K562 (cell line): Measurements from ENCODE around the gene PRPSAP1. TPM values are rescaled to one million over a fixed set of nuclear protein-coding genes. Genes with fewer than 3 reads are reported as not detected.

Source experiments
- ATAC-seq: fragments of 200-7000 bp; cut with Tn5 transposase; 3 replicates; pipeline ENCODE4 v1.9.1; 2020; ENCODE audit warnings: moderate library complexity
- BruUV-seq: library from RNA; stranded (reverse); fragments of 400-500 nt; replicated peaks from 2 replicates; lab custom pipeline; 2021; lab: Mats Ljungman, UMichigan
- CTCF ChIA-PET: fragments of 300-600 bp; formaldehyde crosslinking; extraction: SDS; loops from one replicate; lab custom pipeline; 2021; ENCODE audit warnings: low intra/inter-chr PET ratio; lab: Yijun Ruan, JAX
- POLR2A ChIA-PET: fragments of 300-600, 350-650 bp; sonication (Branson Sonifier 250); formaldehyde crosslinking; extraction: SDS; loops from one replicate; lab custom pipeline; 2021; ENCODE audit warnings: antibody characterized with exemption, inconsistent platforms; lab: Yijun Ruan, JAX
- DNase-seq, 4 experiments: peaks; one replicate each; pipeline versions ENCODE4 v3.0.0 to v3.0.0-alpha.2; 2011 to 2018; ENCODE audit warnings: low spot score in 3 of 4, mixed read lengths in 3 of 4; ENCODE audit errors: extremely low read depth in 1 of 4
- FAIRE-seq: peaks from 2 replicates; lab custom pipeline; 2011; peaks lifted over from hg19 to GRCh38; lab: Jason Lieb, UNC
- H2AFZ ChIP-seq: 2 replicates; pipeline ENCODE4 v1.6.0; 2011; ENCODE audit warnings: low read depth, low read length, control low read depth, inconsistent platforms
- H3K27ac ChIP-seq: fragments of 200-600 bp; 3 replicates; pipeline ENCODE4 v1.8.0; 2011; ENCODE audit warnings: low read depth, mild to moderate bottlenecking, control low read depth, inconsistent platforms, low read length, moderate library complexity, mixed read lengths; ENCODE audit errors: extremely low read depth
- H3K27me3 ChIP-seq, 2 experiments: fragments of 300-600 bp in 1 of 2; 2 replicates in 1 of 2; 3 replicates in 1 of 2; pipeline versions ENCODE4 v1.6.0 to v1.8.0; 2011; ENCODE audit warnings: inconsistent platforms in 2 of 2, low read length in 2 of 2, mild to moderate bottlenecking in 1 of 2, mixed read lengths in 1 of 2, moderate library complexity in 1 of 2; ENCODE audit not compliant: control insufficient read depth in 2 of 2, insufficient read depth in 2 of 2
- H3K36me3 ChIP-seq: fragments of 300-600 bp; 3 replicates; pipeline ENCODE4 v1.8.0; 2011; ENCODE audit warnings: mild to moderate bottlenecking, low read length, inconsistent platforms; ENCODE audit not compliant: control insufficient read depth, insufficient read depth
- H3K4me1 ChIP-seq, 2 experiments: fragments of 200-600 bp in 1 of 2; replicated peaks in 1 of 2; 2 replicates in 1 of 2; 3 replicates in 1 of 2; pipeline versions ENCODE4 v1.5.1 to v1.8.0; 2011; ENCODE audit warnings: inconsistent platforms in 2 of 2, low read length in 2 of 2, mild to moderate bottlenecking in 1 of 2, mixed read lengths in 1 of 2, moderate library complexity in 1 of 2; ENCODE audit not compliant: control insufficient read depth in 2 of 2, insufficient read depth in 2 of 2
- H3K4me2 ChIP-seq: 2 replicates; pipeline ENCODE4 v1.6.1; 2011; ENCODE audit warnings: low read length, control low read depth, inconsistent platforms, mixed read lengths; ENCODE audit not compliant: insufficient read depth
- H3K4me3 ChIP-seq: fragments of 200-600 bp; sonication (generic), shearing (Covaris generic); 2 replicates; pipeline ENCODE4 v1.5.1; 2016; ENCODE audit warnings: control low read depth, inconsistent platforms
- H3K79me2 ChIP-seq: fragments of 200-600 bp; 3 replicates; pipeline ENCODE4 v1.8.0; 2011; ENCODE audit warnings: low read length, inconsistent platforms; ENCODE audit not compliant: control insufficient read depth, insufficient read depth
- H3K9ac ChIP-seq, 2 experiments: 2 replicates each; pipeline versions ENCODE4 v1.6.0 to v1.6.1; 2011; ENCODE audit warnings: low read depth in 2 of 2, low read length in 2 of 2, control low read depth in 1 of 2, inconsistent platforms in 1 of 2, mild to moderate bottlenecking in 1 of 2, mixed read lengths in 1 of 2; ENCODE audit not compliant: insufficient read depth in 1 of 2
- H3K9me1 ChIP-seq: one replicate; pipeline ENCODE4 v1.6.0; 2011; ENCODE audit warnings: inconsistent platforms, mild to moderate bottlenecking, low read length, moderate library complexity; ENCODE audit not compliant: control insufficient read depth, insufficient read depth
- H3K9me3 ChIP-seq: replicated peaks from 2 replicates; pipeline ENCODE4 v1.5.1; 2011; ENCODE audit warnings: low read depth, low read length, inconsistent platforms; ENCODE audit not compliant: control insufficient read depth, insufficient read depth
- H4K20me1 ChIP-seq: replicated peaks from 2 replicates; pipeline ENCODE4 v1.6.1; 2011; ENCODE audit warnings: low read length, inconsistent platforms, mixed read lengths; ENCODE audit not compliant: control insufficient read depth, insufficient read depth
- CCNT2 ChIP-seq: IDR thresholded peaks from 2 replicates; pipeline ENCODE4 v1.6.1; 2011; ENCODE audit warnings: borderline replicate concordance, low read depth, mild to moderate bottlenecking, moderate library complexity, mixed read lengths, low read length; ENCODE audit not compliant: insufficient read length; ENCODE audit errors: extremely low read depth
- ETS1 ChIP-seq: conservative IDR thresholded peaks from 2 replicates; pipeline ENCODE4 v1.6.1; 2011; ENCODE audit warnings: low read depth, mild to moderate bottlenecking, low read length; ENCODE audit not compliant: control insufficient read depth
- FOXK1 ChIP-seq: sonication (generic); formaldehyde crosslinking; IDR thresholded peaks from 2 replicates; pipeline ENCODE4 v1.8.0; 2022; ENCODE audit warnings: missing genetic modification reagents, mild to moderate bottlenecking, borderline replicate concordance
- MAX ChIP-seq: sonication (generic); formaldehyde crosslinking; IDR thresholded peaks from 2 replicates; pipeline ENCODE4 v1.9.0; 2022; ENCODE audit warnings: mild to moderate bottlenecking, missing genetic modification reagents
- MYNN ChIP-seq, 2 experiments: sonication (generic); formaldehyde crosslinking in 1 of 2; IDR thresholded peaks; 2 replicates each; pipeline versions ENCODE4 v1.5.0 to v1.6.1; 2016 to 2020; ENCODE audit warnings: antibody characterized with exemption in 1 of 2, missing genetic modification reagents in 1 of 2
- PCBP2 ChIP-seq: fragments of 200-400 bp; formaldehyde crosslinking; IDR thresholded peaks from 2 replicates; pipeline ENCODE4 v1.6.1; 2018; ENCODE audit warnings: low read length, low read depth, mild to moderate bottlenecking, moderate library complexity; ENCODE audit not compliant: poor library complexity, severe bottlenecking
- RBM22 ChIP-seq: fragments of 200-400 bp; formaldehyde crosslinking; IDR thresholded peaks from 2 replicates; pipeline ENCODE4 v1.6.1; 2018; ENCODE audit warnings: low read length, low read depth; ENCODE audit not compliant: poor library complexity, severe bottlenecking
- SUPT5H ChIP-seq: fragments of 450-650 bp; IDR thresholded peaks from 2 replicates; pipeline ENCODE4 v1.6.1; 2016
- TARDBP ChIP-seq: fragments of 450-650 bp; IDR thresholded peaks from 2 replicates; pipeline ENCODE4 v1.6.1; 2016
- USF1 ChIP-seq: sonication (generic); formaldehyde crosslinking; IDR thresholded peaks from 2 replicates; pipeline ENCODE4 v1.9.0; 2022; ENCODE audit warnings: mild to moderate bottlenecking, missing genetic modification reagents
- ZBTB7A ChIP-seq: IDR thresholded peaks from 2 replicates; pipeline ENCODE4 v1.6.1; 2011; ENCODE audit warnings: low read depth, mild to moderate bottlenecking, low read length, moderate library complexity, borderline replicate concordance; ENCODE audit not compliant: control insufficient read depth
- ZC3H4 ChIP-seq: sonication (generic); formaldehyde crosslinking; IDR thresholded peaks from 2 replicates; pipeline ENCODE4 v1.9.0; 2021; ENCODE audit warnings: missing genetic modification reagents, borderline replicate concordance
- ZNF561 ChIP-seq: fragments of 450-650 bp; formaldehyde crosslinking; conservative IDR thresholded peaks from 2 replicates; pipeline ENCODE4 v1.4.0; 2020; ENCODE audit warnings: mild to moderate bottlenecking, moderate library complexity
- ZNF639 ChIP-seq, 2 experiments: fragments of 200-800 bp in 1 of 2; sonication (Bioruptor generic) in 1 of 2; sonication (generic) in 1 of 2; formaldehyde crosslinking in 1 of 2; IDR thresholded peaks in 1 of 2; conservative IDR thresholded peaks in 1 of 2; 2 replicates each; pipeline versions ENCODE4 v1.5.0 to v1.6.1; 2016 to 2020; ENCODE audit warnings: missing compliant biosample characterization in 1 of 2, missing genetic modification characterization in 1 of 2, missing genetic modification reagents in 1 of 2
- ZNF830 ChIP-seq: fragments of 250-450 bp; sonication (Bioruptor Pico); IDR thresholded peaks from 2 replicates; pipeline ENCODE4 v1.5.0; 2021; ENCODE audit warnings: mild to moderate bottlenecking
- WGBS: fragments of 100-300 bp; shearing (Covaris generic); methylation state at CpG from one replicate; pipeline ENCODE4 v1.1.6; 2016; ENCODE audit warnings: low coverage, mixed read lengths; ENCODE audit not compliant: insufficient coverage; ENCODE audit errors: missing lambda C conversion rate; 5-methylcytosine and 5-hydroxymethylcytosine counted together
- in situ Hi-C: fragments of 300-500 bp; cut with MboI; formaldehyde crosslinking; loops from 4 replicates; pipeline ENCODE4 v1.15.0; 2018; ENCODE audit warnings: inconsistent platforms, mixed read lengths
- intact Hi-C: fragments of 100-400 bp; cut with micrococcal nuclease; formaldehyde crosslinking; loops from 2 replicates; pipeline ENCODE4 v1.14.2; 2022
- polyA plus RNA-seq, 8 experiments: library from polyadenylated mRNA; depleted of rRNA in 4 of 8; stranded (reverse) in 5 of 8; unstranded in 3 of 8; fragments of >200 nt; fragmentation: Nextera tagmentation in 2 of 8; fragmentation: Illumina TruSeq in 1 of 8; extraction: Ambion mirVana in 2 of 8; extraction: Trizol in 1 of 8; gene quantifications; 2 replicates each; pipeline versions ENCODE4 v1.2.1 to v1.2.3, GENCODE V29; 2011 to 2014; ENCODE audit warnings: inconsistent platforms in 1 of 8, missing spikeins in 1 of 8
- total RNA-seq, 7 experiments: library from RNA; depleted of rRNA in 6 of 7; stranded (reverse); fragments of >200 nt in 6 of 7; fragmentation: Illumina TruSeq in 2 of 7; extraction: Trizol in 2 of 7; gene quantifications; 2 replicates each; pipeline versions ENCODE4 v1.2.1 to v1.2.3, GENCODE V29; 2011 to 2021; ENCODE audit warnings: low replicate concordance in 1 of 7

PRPSAP1 gene
- total and polyA plus RNA-seq, 9 of the 15 experiments (the other 6 are each of a cell fraction or from before 2014, with no cell fraction given): 21.9 to 77.1 (median 40.8) TPM

- Histone ChIP-seq H4K20me1 (no peaks in the 10 kb centered on the region), H3K79me2 (peaks cover 49% of the 10 kb centered on the region), H3K27me3 (no peaks in the 10 kb centered on the region), H3K9me3 (no peaks in the 10 kb centered on the region), H2AFZ (no peak overlapping the region), H3K9me1 (no peaks in the 10 kb centered on the region), H3K36me3 (peaks cover 45% of the 10 kb centered on the region), H3K4me3 (no peak overlapping the region), H3K4me1 (peaks cover 38 to 92% of the 10 kb centered on the region in 2 experiments), H3K4me2 (no peak overlapping the region), H3K27ac (peak overlapping the region; percentile 38; the same call in 2 of the 3 replicates), H3K9ac (peak overlapping the region; percentile 13 to 86; a peak in 3 of 4 replicates)
- FAIRE-seq: no peak
- no peak for DNase-seq
- ChIA-PET POLR2A (interaction anchor here (0.5 to 10.6 kb wide), 23 partner anchors 8 to 1293 kb away, joined by 3 to 227 read pairs (median 4); partner anchors contain the start of genes RNF157 and SPHK1), CTCF (no interaction called here)
- 91% methylated on average over 13 of the region's 14 CpGs for WGBS
- ATAC-seq: peak; percentile 1
- BruUV-seq: no TSS peak
- in situ Hi-C loops: no loop called here
- intact Hi-C loops: no loop called here
- TF ChIP-seq SUPT5H: peak; percentile 37; the same call in 1 of the 2 replicates
- peak; percentile 70 for TF ChIP-seq RBM22
- TF ChIP-seq MYNN (IDR thresholded peaks at IDR 0.05): peak; percentile 70; the same call in 1 of the 2 replicates
- TF ChIP-seq MYNN (CRISPR knock-in tag; IDR thresholded peaks at IDR 0.05): no peak
- TF ChIP-seq ZNF561: 0 out of 2 replicates have a peak, but pooled peaks have one; percentile 15
- TF ChIP-seq ZNF639 (CRISPR knock-in tag; conservative IDR thresholded peaks at IDR 0.05 in 1 of 2, IDR thresholded peaks at IDR 0.05 in 1 of 2): no peak
- 0 out of 2 replicates have a peak, but pooled peaks have one; percentile 17 for TF ChIP-seq USF1 (CRISPR knock-in tag)
- TF ChIP-seq ETS1: 0 out of 2 replicates have a peak, but pooled peaks have one; percentile 12
- peak; percentile 77; the same call in 1 of the 2 replicates for TF ChIP-seq FOXK1
- TF ChIP-seq PCBP2: no peak
- peak; percentile 25; the same call in 1 of the 2 replicates for TF ChIP-seq ZBTB7A
- TF ChIP-seq CCNT2: peak; percentile 1
- TF ChIP-seq TARDBP: no peak
- TF ChIP-seq ZC3H4 (CRISPR knock-in tag): peak; percentile 33; the same call in 1 of the 2 replicates
- TF ChIP-seq ZNF830 (CRISPR knock-in tag): no peak
- 0 out of 2 replicates have a peak, but pooled peaks have one; percentile 8 for TF ChIP-seq MAX (CRISPR knock-in tag)
Measured at GRCh38 chr17:76270770-76271668, 82.7 kb downstream of the PRPSAP1 start.
